ENCODE data around the gene SNN.

Gene SNN

DNA sequence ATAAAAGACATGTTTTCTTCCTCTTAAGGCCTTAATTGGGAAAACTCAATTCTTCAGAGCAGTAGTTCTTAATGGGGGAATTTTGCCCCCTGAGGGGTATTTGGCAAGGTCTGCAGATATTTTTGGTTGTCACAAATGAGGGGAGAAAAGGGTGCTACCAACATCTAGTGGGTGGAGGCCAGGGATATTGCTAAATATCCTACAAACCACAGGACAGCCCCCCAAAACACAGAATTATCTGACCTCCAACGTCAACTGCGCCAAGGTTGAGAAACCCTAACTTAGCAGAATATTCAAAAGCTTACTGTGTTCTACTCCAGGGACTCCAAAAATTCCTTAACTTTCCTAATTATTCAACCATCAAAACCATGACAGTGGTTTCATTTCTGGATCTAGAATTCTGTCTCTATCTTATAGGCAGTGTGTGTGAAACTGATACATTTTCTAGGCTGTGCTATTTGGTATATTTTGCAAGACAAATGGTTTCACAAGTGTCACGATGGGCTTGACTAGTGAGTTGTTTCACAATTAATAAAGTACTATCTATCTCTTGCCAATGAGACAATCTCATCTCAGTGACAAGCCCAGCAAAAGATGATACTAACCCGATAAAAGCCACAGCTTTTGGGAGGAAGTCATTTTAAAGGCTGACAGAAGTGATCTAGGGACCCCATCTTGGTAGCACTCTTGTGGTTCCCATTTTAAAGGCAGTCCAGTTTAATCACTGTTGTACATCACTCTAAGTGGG, 59.7 kb downstream of the SNN start:
- DNase-seq, result no peak
